DND-41 (cell line): Measurements from ENCODE around the gene DNAJC21.

Source experiments
- EZH2 ChIP-seq: IDR thresholded peaks from 3 replicates; pipeline ENCODE4 v1.6.1; 2012; ENCODE audit warnings: borderline replicate concordance, low read depth, mild to moderate bottlenecking, moderate library complexity, low read length, inconsistent platforms; ENCODE audit not compliant: severe bottlenecking
- TF ChIP-seq, protein P1 (sequence below): IDR thresholded peaks from 2 replicates; pipeline ENCODE4 v1.5.1; 2012; ENCODE audit warnings: borderline replicate concordance, low read length, moderate library complexity, mild to moderate bottlenecking; ENCODE audit not compliant: poor library complexity, severe bottlenecking; ENCODE audit errors: extremely low read depth

DNA sequence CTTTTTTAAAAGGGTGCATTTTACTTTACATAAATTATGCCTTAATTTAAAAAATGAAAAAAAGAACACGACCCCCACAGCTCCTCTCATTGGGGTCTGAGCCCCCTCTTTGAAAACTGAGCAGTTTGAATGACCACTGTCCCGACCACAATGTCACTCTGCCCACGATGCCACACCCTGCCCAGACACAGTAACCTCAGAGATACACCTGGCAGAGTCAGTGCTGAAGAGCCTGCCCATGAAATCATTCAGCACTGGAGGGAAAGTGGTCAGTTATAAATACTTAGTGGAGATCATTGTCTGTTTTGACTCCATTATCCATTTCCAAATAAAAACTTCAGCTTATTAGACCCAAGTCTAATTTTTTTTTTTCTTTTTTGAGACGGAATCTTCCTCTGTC is 49.3 kb downstream of the DNAJC21 start:
- TF ChIP-seq, protein P1, sequence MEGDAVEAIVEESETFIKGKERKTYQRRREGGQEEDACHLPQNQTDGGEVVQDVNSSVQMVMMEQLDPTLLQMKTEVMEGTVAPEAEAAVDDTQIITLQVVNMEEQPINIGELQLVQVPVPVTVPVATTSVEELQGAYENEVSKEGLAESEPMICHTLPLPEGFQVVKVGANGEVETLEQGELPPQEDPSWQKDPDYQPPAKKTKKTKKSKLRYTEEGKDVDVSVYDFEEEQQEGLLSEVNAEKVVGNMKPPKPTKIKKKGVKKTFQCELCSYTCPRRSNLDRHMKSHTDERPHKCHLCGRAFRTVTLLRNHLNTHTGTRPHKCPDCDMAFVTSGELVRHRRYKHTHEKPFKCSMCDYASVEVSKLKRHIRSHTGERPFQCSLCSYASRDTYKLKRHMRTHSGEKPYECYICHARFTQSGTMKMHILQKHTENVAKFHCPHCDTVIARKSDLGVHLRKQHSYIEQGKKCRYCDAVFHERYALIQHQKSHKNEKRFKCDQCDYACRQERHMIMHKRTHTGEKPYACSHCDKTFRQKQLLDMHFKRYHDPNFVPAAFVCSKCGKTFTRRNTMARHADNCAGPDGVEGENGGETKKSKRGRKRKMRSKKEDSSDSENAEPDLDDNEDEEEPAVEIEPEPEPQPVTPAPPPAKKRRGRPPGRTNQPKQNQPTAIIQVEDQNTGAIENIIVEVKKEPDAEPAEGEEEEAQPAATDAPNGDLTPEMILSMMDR: no peak
- no peak for TF ChIP-seq EZH2
